DOHH2 (cell line): ENCODE measurements around the gene DNER.

ENCODE experiments used
- EZH2phosphoT487 ChIP-seq: fragments of 200-600 bp; sonication (generic); IDR thresholded peaks from 2 replicates; pipeline ENCODE4 v1.6.1; 2017; ENCODE audit warnings: borderline replicate concordance, mild to moderate bottlenecking, antibody characterized with exemption, low read length, moderate library complexity, mixed read lengths
- TF ChIP-seq, protein P1 (sequence below): fragments of 200-600 bp; sonication (generic); IDR thresholded peaks from one replicate; pipeline ENCODE4 v1.5.1; 2014; ENCODE audit warnings: antibody characterized with exemption, mild to moderate bottlenecking, low read depth, low read length; ENCODE audit not compliant: poor library complexity, severe bottlenecking

DNA sequence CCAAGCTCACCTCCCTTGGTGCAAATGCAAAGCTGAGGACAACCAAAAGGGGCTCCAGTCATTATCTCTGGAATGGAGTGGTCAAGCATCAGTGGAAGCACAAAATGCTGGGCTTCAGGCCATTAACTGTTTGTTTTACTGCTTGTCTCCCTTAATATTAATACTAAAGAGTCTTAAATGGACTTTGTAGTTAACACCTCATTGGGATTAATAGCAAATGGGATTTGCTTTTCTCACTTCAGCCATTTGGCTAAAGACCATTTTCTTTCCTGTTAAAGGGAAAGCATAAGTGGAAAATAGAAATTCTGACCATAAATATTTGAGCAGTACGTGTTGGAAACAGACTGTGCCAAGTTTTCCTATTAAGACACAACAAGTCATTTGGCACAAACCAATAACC, 154.4 kb downstream of the DNER start:
- TF ChIP-seq, protein P1, sequence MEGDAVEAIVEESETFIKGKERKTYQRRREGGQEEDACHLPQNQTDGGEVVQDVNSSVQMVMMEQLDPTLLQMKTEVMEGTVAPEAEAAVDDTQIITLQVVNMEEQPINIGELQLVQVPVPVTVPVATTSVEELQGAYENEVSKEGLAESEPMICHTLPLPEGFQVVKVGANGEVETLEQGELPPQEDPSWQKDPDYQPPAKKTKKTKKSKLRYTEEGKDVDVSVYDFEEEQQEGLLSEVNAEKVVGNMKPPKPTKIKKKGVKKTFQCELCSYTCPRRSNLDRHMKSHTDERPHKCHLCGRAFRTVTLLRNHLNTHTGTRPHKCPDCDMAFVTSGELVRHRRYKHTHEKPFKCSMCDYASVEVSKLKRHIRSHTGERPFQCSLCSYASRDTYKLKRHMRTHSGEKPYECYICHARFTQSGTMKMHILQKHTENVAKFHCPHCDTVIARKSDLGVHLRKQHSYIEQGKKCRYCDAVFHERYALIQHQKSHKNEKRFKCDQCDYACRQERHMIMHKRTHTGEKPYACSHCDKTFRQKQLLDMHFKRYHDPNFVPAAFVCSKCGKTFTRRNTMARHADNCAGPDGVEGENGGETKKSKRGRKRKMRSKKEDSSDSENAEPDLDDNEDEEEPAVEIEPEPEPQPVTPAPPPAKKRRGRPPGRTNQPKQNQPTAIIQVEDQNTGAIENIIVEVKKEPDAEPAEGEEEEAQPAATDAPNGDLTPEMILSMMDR = no peak
- TF ChIP-seq EZH2phosphoT487 = no peak
